OCI-LY7 (cell line): ENCODE results near the gene TAF10.

ENCODE experiments used
- EZH2phosphoT487 ChIP-seq: fragments of 200-600 bp; sonication (generic); IDR thresholded peaks from 2 replicates; pipeline ENCODE4 v1.6.1; 2018; ENCODE audit warnings: low read depth, borderline replicate concordance, mild to moderate bottlenecking, mixed run types, antibody characterized with exemption, low read length, moderate library complexity, mixed read lengths
- TF ChIP-seq, protein P1 (sequence below): fragments of 200-600 bp; sonication (generic); conservative IDR thresholded peaks from 2 replicates; pipeline ENCODE4 v1.5.1; 2014; ENCODE audit warnings: mild to moderate bottlenecking, antibody characterized with exemption, low read length, moderate library complexity, mixed read lengths

DNA sequence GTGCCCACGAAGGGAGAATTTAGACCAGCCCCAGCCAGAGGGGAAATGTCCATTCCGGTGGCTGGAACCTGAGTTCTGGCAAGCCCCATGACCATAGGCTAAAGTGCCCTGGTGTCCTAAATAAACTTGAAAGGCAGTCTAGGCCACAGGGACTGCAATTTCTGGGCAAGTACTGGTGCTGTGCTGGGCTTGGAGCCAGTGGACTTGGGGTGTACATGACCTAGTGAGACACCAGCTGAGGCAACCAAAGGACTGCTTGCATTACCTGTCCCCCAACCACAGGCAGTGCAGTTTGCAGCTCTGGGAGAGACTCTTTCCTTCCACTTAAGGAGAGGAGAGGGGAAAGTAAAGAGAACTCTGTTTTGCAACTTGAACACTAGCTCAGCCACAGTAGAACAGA is 32.3 kb downstream of the TAF10 start:
- TF ChIP-seq, protein P1, sequence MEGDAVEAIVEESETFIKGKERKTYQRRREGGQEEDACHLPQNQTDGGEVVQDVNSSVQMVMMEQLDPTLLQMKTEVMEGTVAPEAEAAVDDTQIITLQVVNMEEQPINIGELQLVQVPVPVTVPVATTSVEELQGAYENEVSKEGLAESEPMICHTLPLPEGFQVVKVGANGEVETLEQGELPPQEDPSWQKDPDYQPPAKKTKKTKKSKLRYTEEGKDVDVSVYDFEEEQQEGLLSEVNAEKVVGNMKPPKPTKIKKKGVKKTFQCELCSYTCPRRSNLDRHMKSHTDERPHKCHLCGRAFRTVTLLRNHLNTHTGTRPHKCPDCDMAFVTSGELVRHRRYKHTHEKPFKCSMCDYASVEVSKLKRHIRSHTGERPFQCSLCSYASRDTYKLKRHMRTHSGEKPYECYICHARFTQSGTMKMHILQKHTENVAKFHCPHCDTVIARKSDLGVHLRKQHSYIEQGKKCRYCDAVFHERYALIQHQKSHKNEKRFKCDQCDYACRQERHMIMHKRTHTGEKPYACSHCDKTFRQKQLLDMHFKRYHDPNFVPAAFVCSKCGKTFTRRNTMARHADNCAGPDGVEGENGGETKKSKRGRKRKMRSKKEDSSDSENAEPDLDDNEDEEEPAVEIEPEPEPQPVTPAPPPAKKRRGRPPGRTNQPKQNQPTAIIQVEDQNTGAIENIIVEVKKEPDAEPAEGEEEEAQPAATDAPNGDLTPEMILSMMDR: no peak
- no peak for TF ChIP-seq EZH2phosphoT487
